ENCODE data around the gene APRT. TPM values are rescaled to one million over a fixed set of nuclear protein-coding genes. Genes with fewer than 3 reads are reported as not detected.

The APRT gene
- total and polyA plus RNA-seq, 2 of the 4 experiments (the other 2 are of a cell fraction): 40.5 to 157 TPM

DNA sequence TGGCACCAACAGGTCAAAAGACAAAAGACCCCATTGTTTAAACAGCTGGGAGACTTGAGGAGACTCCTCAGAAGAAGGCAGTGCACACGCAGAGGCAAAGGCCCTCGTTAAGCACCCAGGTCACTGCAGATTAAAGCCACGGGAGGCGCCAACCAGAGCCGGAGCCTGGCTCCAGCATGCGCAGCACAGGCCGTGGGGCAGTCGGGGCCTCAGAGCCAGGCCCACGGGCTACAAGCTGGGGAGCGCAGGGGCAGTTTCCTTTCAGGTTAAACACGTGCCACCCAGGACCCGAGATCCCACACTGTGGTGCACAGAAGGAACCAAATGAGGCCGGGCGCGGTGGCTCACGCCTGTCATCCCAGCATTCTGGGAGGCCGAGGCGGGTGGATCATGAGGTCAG lies 35.9 kb downstream of the APRT start:
- peaks cover 3% of the 10 kb centered on the region; the same call in 1 of the 2 replicates for H3K36me3 ChIP-seq (ENCODE audit: control insufficient read depth, insufficient read depth, low read length)
- H3K4ac ChIP-seq (ENCODE audit: low read depth, low read length): no peak overlapping the region
- H3K27ac ChIP-seq (ENCODE audit: insufficient read depth, low read length): no peak overlapping the region
- 98% methylated on average over 8 of the region's 18 CpGs; no CpG with 5 or more reads in 1 of the 2 experiments for WGBS, 2 experiments (ENCODE audit: extremely low coverage in 2 of 2, insufficient read length in 1 of 2)
- DNase-seq (no peak), ATAC-seq (ENCODE audit: low read depth) (no peak)
- peaks cover 19% of the 10 kb centered on the region for H3K9me1 ChIP-seq (ENCODE audit: insufficient read depth, low read length)
- no peak overlapping the region for H4K91ac ChIP-seq (ENCODE audit: insufficient read depth, low read depth, low read length)
- no peaks in the 10 kb centered on the region for H3K9me3 ChIP-seq (ENCODE audit: control insufficient read depth, insufficient read depth, low read length)
- H4K8ac ChIP-seq (ENCODE audit: low read depth in 2 of 2, low read length in 2 of 2): no peak overlapping the region
- TF ChIP-seq CHD1 (IDR thresholded peaks at IDR 0.05; ENCODE audit: low read depth, low read length) (no peak), FOS (IDR thresholded peaks at IDR 0.05; ENCODE audit: low read depth, low read length) (no peak), MXI1 (IDR thresholded peaks at IDR 0.05; ENCODE audit: borderline replicate concordance, low read depth, low read length) (no peak), RCOR1 (IDR thresholded peaks at IDR 0.05; ENCODE audit: insufficient replicate concordance, low read length) (no peak), SMC3 (IDR thresholded peaks at IDR 0.05; ENCODE audit: low read depth, low read length) (no peak), NFE2L2 (IDR thresholded peaks at IDR 0.05; ENCODE audit: low read depth, low read length) (no peak), BHLHE40 (IDR thresholded peaks at IDR 0.05; ENCODE audit: low read depth, low read length) (no peak)
- no peak overlapping the region for H3K4me2 ChIP-seq (ENCODE audit: low read depth, low read length)
- H2BK15ac ChIP-seq (ENCODE audit: low read depth, low read length): no peak overlapping the region
- H2BK20ac ChIP-seq (ENCODE audit: low read depth, low read length): no peak overlapping the region
- no peak overlapping the region for H2AFZ ChIP-seq (replicated peaks; ENCODE audit: low read length, poor library complexity)
- ChIA-PET POLR2A (ENCODE audit: unreplicated experiment) (no interaction called here), CTCF (no interaction called here)
- H3K56ac ChIP-seq (ENCODE audit: extremely low read depth, insufficient read depth, low read length): no peak overlapping the region
- dilution Hi-C loops (cut with HindIII; ENCODE audit: low sequenced_read_pairs, unreplicated experiment): no loop called here
- H2AK9ac ChIP-seq (replicated peaks; ENCODE audit: low read depth, low read length, poor library complexity): no peak overlapping the region
- no peak overlapping the region for H2BK5ac ChIP-seq (ENCODE audit: low read depth, low read length, poor library complexity, severe bottlenecking)
- no peak overlapping the region for H3K4me3 ChIP-seq (ENCODE audit: insufficient read depth, low read depth, low read length)
- H3K9ac ChIP-seq (ENCODE audit: low read depth, low read length): no peak overlapping the region
- peaks cover 9 to 64% of the 10 kb centered on the region in 2 experiments for H3K79me1 ChIP-seq (ENCODE audit: low read depth in 1 of 2, low read length in 2 of 2)
- BruUV-seq (replicated peaks): no TSS peak
- H2AK5ac ChIP-seq (ENCODE audit: low read depth, low read length): no peak overlapping the region
- intact Hi-C loops (cut with micrococcal nuclease): no loop called here
- no peak overlapping the region for H2BK120ac ChIP-seq (ENCODE audit: low read depth, low read length)
- H3K27me3 ChIP-seq (ENCODE audit: control insufficient read depth, insufficient read depth, low read length): no peaks in the 10 kb centered on the region
- in situ Hi-C loops (cut with MboI; ENCODE audit: low sequenced_read_pairs): no loop called here
- H4K5ac ChIP-seq (ENCODE audit: low read depth, low read length): no peak overlapping the region
- peaks cover 53% of the 10 kb centered on the region for H3K4me1 ChIP-seq (ENCODE audit: control insufficient read depth, insufficient read depth, low read length)
- no peak overlapping the region for H3K14ac ChIP-seq (replicated peaks; ENCODE audit: low read depth, low read length)
- H3K23ac ChIP-seq (ENCODE audit: low read depth, low read length): no peak overlapping the region
- H4K20me1 ChIP-seq (ENCODE audit: insufficient read depth, low read length): peaks cover 93% of the 10 kb centered on the region
- no peak overlapping the region for H3K18ac ChIP-seq (ENCODE audit: low read depth, low read length)

Measured in IMR-90 (cell line).